T-cell (primary cell): Measurements from ENCODE around the gene SLIT3. TPM values are rescaled to one million over a fixed set of nuclear protein-coding genes. Genes with fewer than 3 reads are reported as not detected.

Experiments used
- ATAC-seq, 4 experiments: fragments of 200-7000 bp in 3 of 4; fragments of 150-1000 bp in 1 of 4; cut with Tn5 transposase; replicated peaks in 1 of 4; 1 replicate in 3 of 4; 2 replicates in 1 of 4; pipeline ENCODE4 v1.10.0; 2021; ENCODE audit warnings: moderate library complexity in 3 of 4, mild to moderate bottlenecking in 2 of 4, moderate number of reproducible peaks in 1 of 4
- CTCF ChIA-PET, 2 donors: fragments of 300-600 bp; sonication (Branson Sonifier 250); formaldehyde crosslinking; loops; one replicate each; lab custom pipeline; 2022; ENCODE audit warnings: antibody characterized with exemption in 2 of 2; lab: Charles Lee
- POLR2A ChIA-PET, 2 donors: fragments of 300-600 bp; sonication (Branson Sonifier 250); formaldehyde crosslinking; loops; one replicate each; lab custom pipeline; 2022; ENCODE audit warnings: antibody characterized with exemption in 2 of 2; lab: Charles Lee
- DNase-seq, 35 experiments: peaks; one replicate each; pipeline versions ENCODE4 v3.0.0 to v3.0.0-alpha.2; 2013 to 2023
- H3K27ac ChIP-seq: one replicate; pipeline ENCODE4 v1.5.1; 2013; ENCODE audit warnings: low read length
- H3K27me3 ChIP-seq, 2 experiments: replicated peaks in 1 of 2; 1 replicate in 1 of 2; 2 replicates in 1 of 2; pipeline versions ENCODE4 v1.6.1 to v1.7.0; 2013; ENCODE audit warnings: low read length in 1 of 2, mixed read lengths in 1 of 2; ENCODE audit not compliant: control insufficient read depth in 2 of 2, insufficient read depth in 2 of 2; ENCODE audit errors: extremely low read depth in 1 of 2
- H3K36me3 ChIP-seq, 2 donors: 1 replicate in 1 of 2; 2 replicates in 1 of 2; pipeline versions ENCODE4 v1.6.1 to v1.7.0; 2013; ENCODE audit warnings: low read length in 1 of 2; ENCODE audit not compliant: control insufficient read depth in 2 of 2, insufficient read depth in 1 of 2; ENCODE audit errors: extremely low read depth in 1 of 2
- H3K4me1 ChIP-seq, 2 experiments: 1 replicate in 1 of 2; 2 replicates in 1 of 2; pipeline versions ENCODE4 v1.6.1 to v1.7.0; 2013; ENCODE audit warnings: low read length in 2 of 2, mixed read lengths in 1 of 2; ENCODE audit not compliant: insufficient read depth in 2 of 2, control insufficient read depth in 1 of 2; ENCODE audit errors: extremely low read depth in 1 of 2
- H3K4me3 ChIP-seq, 2 donors: 1 replicate in 1 of 2; 2 replicates in 1 of 2; pipeline versions ENCODE4 v1.5.1 to v1.7.0; 2013; ENCODE audit warnings: mild to moderate bottlenecking in 2 of 2, low read length in 1 of 2, moderate library complexity in 1 of 2; ENCODE audit not compliant: control insufficient read depth in 1 of 2; ENCODE audit errors: extremely low read depth in 1 of 2
- H3K9me3 ChIP-seq: 2 replicates; pipeline ENCODE4 v1.7.0; 2013
- H3K27ac Mint-ChIP-seq, 2 donors: one replicate each; pipeline ENCODE4 v1.8.0; 2020 to 2021; ENCODE audit warnings: mild to moderate bottlenecking in 2 of 2, mixed read lengths in 2 of 2
- H3K27me3 Mint-ChIP-seq, 2 donors: one replicate each; pipeline ENCODE4 v1.8.0; 2021 to 2022; ENCODE audit warnings: mixed read lengths in 2 of 2
- H3K36me3 Mint-ChIP-seq: one replicate; pipeline ENCODE4 v1.8.0; 2021; ENCODE audit warnings: mixed read lengths
- H3K4me1 Mint-ChIP-seq, 3 donors: one replicate each; pipeline ENCODE4 v1.8.0; 2020 to 2022; ENCODE audit warnings: mixed read lengths in 3 of 3, mild to moderate bottlenecking in 1 of 3
- H3K4me3 Mint-ChIP-seq, 3 donors: one replicate each; pipeline ENCODE4 v1.8.0; 2020 to 2022; ENCODE audit warnings: mild to moderate bottlenecking in 3 of 3, mixed read lengths in 3 of 3, moderate library complexity in 3 of 3
- H3K9me3 Mint-ChIP-seq, 3 donors: one replicate each; pipeline ENCODE4 v1.8.0; 2020 to 2022; ENCODE audit warnings: mixed read lengths in 3 of 3
- WGBS: methylation state at CpG from one replicate; pipeline ENCODE4 v1.1.5; 2013; ENCODE audit warnings: missing lambda C conversion rate; ENCODE audit not compliant: insufficient coverage; 5-methylcytosine and 5-hydroxymethylcytosine counted together
- total RNA-seq, 35 experiments: library from RNA in 6 of 35; stranded (reverse) in 6 of 35; fragments of 120-200 nt in 1 of 35; gene quantifications; one replicate each; pipeline versions ENCODE4 v1.2.1 to v1.2.4 and lab custom pipeline; 2013 to 2026

Gene SLIT3
- total RNA-seq, 5 donors from 2014 or later (not counting 1 experiment from before 2014, with no cell fraction given), result 0.13 to 0.32 (median 0.13) TPM; not detected in 2

DNA sequence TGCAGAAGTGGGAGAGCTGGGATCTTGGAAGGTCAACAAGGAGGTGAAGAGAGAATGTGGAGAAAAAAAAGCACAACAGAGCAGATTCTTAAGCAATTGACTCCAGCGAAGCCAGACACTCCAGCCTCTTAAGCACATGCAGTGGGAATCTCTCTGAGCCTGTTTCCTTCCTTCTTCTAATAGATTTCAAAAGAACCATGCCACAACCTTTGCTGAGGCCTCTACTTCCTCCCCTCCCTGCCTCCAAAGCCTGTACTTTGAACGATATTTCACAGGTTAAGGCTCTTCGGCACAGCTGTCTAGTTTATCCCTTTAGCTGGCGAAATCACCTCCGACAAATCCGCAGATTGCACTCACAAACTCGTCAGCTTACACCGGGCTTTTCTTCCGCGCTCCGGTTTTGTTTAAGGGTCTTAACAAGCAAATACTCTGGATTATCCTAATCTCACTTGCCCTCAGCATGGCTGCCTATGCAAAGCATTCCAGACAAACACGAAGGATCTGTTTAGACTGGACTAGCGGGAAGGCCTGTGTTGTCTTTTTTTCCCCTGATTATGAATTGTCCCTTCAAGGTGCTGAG is 510.2 kb downstream of the SLIT3 start:
- peaks cover 0 to 2% of the 10 kb centered on the region in 2 donors for H3K27me3 Mint-ChIP-seq
- H3K27me3 ChIP-seq, result peaks cover 0 to 2% of the 10 kb centered on the region in 2 experiments
- ChIA-PET CTCF (no interaction called here), POLR2A (no interaction called here)
- H3K4me3 ChIP-seq, result no peak overlapping the region
- H3K4me1 Mint-ChIP-seq, result no peaks in the 10 kb centered on the region
- no peaks in the 10 kb centered on the region for H3K9me3 Mint-ChIP-seq
- H3K36me3 ChIP-seq, result no peaks in the 10 kb centered on the region
- no peaks in the 10 kb centered on the region for H3K9me3 ChIP-seq
- ATAC-seq (no peak), DNase-seq (no peak)
- 74% methylated on average over 11 of the region's 13 CpGs for WGBS
- no peak overlapping the region for H3K27ac Mint-ChIP-seq
- H3K27ac ChIP-seq, result no peak overlapping the region
- H3K4me1 ChIP-seq, result no peaks in the 10 kb centered on the region
- H3K4me3 Mint-ChIP-seq, result no peak overlapping the region
- no peaks in the 10 kb centered on the region for H3K36me3 Mint-ChIP-seq

DNA sequence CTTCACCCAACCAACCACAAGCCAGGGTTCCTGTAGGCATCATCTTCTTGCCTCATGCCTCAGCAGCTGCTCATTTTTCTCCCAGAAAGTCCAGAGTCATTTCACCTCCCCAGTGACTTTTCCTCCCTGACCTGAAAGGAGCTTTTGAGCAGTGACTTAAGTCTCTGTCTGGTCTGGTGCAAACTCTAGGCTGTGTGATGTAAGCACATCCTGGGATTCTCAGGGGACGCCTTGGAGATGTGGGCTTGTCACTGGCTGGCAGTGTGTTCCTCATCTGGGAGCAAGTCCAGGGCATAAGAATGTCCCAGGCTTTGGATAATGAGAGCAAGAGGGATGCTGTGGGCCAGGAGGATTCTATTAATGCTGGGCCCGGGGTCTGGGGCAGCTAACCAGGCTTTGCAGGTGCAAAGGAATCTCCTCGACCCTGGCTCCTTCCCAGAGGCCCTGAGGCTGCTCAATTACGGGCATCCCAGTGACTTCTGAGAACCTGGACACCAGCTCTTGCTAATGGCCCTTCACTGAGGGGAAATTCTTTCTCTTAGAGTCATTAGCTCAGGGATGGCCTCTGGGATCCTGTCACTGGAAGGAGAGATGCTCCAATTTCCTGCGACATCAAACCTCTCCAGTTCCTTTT is 510.8 kb downstream of the SLIT3 start:
- Mint-ChIP-seq H3K27me3 (peaks cover 0 to 2% of the 10 kb centered on the region in 2 donors), H3K9me3 (no peaks in the 10 kb centered on the region), H3K4me3 (no peak overlapping the region), H3K36me3 (no peaks in the 10 kb centered on the region), H3K4me1 (no peaks in the 10 kb centered on the region), H3K27ac (no peak overlapping the region)
- ChIA-PET POLR2A (no interaction called here), CTCF (no interaction called here)
- Histone ChIP-seq H3K4me3 (no peak overlapping the region), H3K27me3 (peaks cover 0 to 4% of the 10 kb centered on the region in 2 experiments), H3K27ac (no peak overlapping the region), H3K36me3 (no peaks in the 10 kb centered on the region), H3K4me1 (no peaks in the 10 kb centered on the region), H3K9me3 (no peaks in the 10 kb centered on the region)
- 46% methylated on average over 3 of the region's 5 CpGs for WGBS
- no peak for DNase-seq
- no peak for ATAC-seq

DNA sequence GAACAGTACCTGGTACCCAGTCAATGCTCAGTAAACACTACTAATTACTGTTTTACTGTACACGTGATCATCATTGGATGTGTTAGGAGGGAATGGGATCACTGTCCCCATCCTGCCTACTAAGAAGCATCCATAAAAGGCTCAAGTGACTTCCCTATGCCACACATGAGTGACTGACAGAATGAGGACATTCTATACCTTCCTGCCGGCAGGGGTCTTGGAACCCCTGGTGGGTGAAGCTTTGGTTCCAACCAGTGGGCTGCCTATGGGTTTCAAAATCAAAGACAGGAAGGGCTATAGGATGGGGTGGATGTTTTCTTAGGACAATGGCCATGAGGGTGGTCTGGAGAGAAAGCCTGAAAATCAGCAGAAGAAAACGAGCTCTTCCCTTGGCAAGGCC is 512.2 kb downstream of the SLIT3 start:
- Mint-ChIP-seq H3K9me3 (no peaks in the 10 kb centered on the region), H3K27ac (no peak overlapping the region), H3K4me1 (no peaks in the 10 kb centered on the region), H3K4me3 (no peak overlapping the region), H3K27me3 (peaks cover 0 to 2% of the 10 kb centered on the region in 2 donors), H3K36me3 (no peaks in the 10 kb centered on the region)
- DNase-seq, result no peak
- ChIA-PET POLR2A (no interaction called here), CTCF (no interaction called here)
- Histone ChIP-seq H3K9me3 (no peaks in the 10 kb centered on the region), H3K27me3 (peaks cover 0 to 4% of the 10 kb centered on the region in 2 experiments), H3K4me3 (no peak overlapping the region), H3K4me1 (no peaks in the 10 kb centered on the region), H3K27ac (no peak overlapping the region), H3K36me3 (no peaks in the 10 kb centered on the region)
- WGBS, result no CpG with 5 or more reads among the region's 3 CpGs
- ATAC-seq, result no peak

DNA sequence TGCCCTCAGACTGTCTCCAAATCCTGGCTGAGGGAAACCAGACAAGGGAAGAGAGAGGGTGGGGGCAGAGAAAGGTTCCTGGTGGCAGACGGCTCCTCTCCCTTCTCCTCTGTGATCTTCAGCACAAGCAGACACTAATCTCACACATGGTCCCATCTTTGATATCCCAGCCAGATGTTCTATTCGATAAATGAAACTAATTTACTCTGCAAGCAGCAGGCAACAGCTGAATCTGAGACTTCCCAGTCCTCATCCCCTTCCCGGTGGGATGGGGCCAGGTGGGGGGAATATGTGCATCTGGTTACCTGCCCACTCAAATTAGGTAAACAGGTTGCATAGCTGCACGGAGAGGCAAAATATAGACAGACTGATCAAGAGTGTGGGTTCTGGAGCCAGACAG is 512.8 kb downstream of the SLIT3 start:
- Mint-ChIP-seq H3K4me1 (no peaks in the 10 kb centered on the region), H3K27me3 (peaks cover 0 to 2% of the 10 kb centered on the region in 2 donors), H3K36me3 (no peaks in the 10 kb centered on the region), H3K9me3 (no peaks in the 10 kb centered on the region), H3K4me3 (no peak overlapping the region), H3K27ac (no peak overlapping the region)
- CTCF ChIA-PET, result no interaction called here
- DNase-seq, result no peak
- WGBS, result 88% methylated on average over 2 of the region's 4 CpGs
- no peak for ATAC-seq
- H3K36me3 ChIP-seq, result no peaks in the 10 kb centered on the region
- no peaks in the 10 kb centered on the region for H3K9me3 ChIP-seq
- no peaks in the 10 kb centered on the region for H3K4me1 ChIP-seq
- POLR2A ChIA-PET, result no interaction called here
- no peak overlapping the region for H3K27ac ChIP-seq
- H3K27me3 ChIP-seq, result peaks cover 0 to 4% of the 10 kb centered on the region in 2 experiments
- no peak overlapping the region for H3K4me3 ChIP-seq

GRCh38 chr5:168786147-168786546 is 514.8 kb downstream of the SLIT3 start:
- no peak overlapping the region for H3K27ac Mint-ChIP-seq
- ChIA-PET CTCF (interaction anchor here in 1 of 2 donors (0.6 kb wide), 3 partner anchors 9 to 297 kb away, joined by 3 to 4 read pairs (median 4); no protein-coding TSS in a partner anchor), POLR2A (no interaction called here)
- H3K27me3 Mint-ChIP-seq, result peaks cover 0 to 3% of the 10 kb centered on the region in 2 donors
- no peak overlapping the region for H3K4me3 Mint-ChIP-seq
- Histone ChIP-seq H3K27me3 (peaks cover 0 to 4% of the 10 kb centered on the region in 2 experiments), H3K4me3 (no peak overlapping the region), H3K27ac (no peak overlapping the region), H3K9me3 (no peaks in the 10 kb centered on the region), H3K4me1 (no peaks in the 10 kb centered on the region), H3K36me3 (no peaks in the 10 kb centered on the region)
- 71% methylated on average over 1 of the region's 3 CpGs for WGBS
- no peaks in the 10 kb centered on the region for H3K4me1 Mint-ChIP-seq
- ATAC-seq (no peak), DNase-seq (no peak)
- no peaks in the 10 kb centered on the region for H3K36me3 Mint-ChIP-seq
- H3K9me3 Mint-ChIP-seq, result no peaks in the 10 kb centered on the region

GRCh38 chr5:168784454-168784853 is 516.5 kb downstream of the SLIT3 start:
- Mint-ChIP-seq H3K27me3 (peaks cover 0 to 5% of the 10 kb centered on the region in 2 donors), H3K36me3 (no peaks in the 10 kb centered on the region), H3K27ac (no peak overlapping the region), H3K4me1 (no peaks in the 10 kb centered on the region), H3K4me3 (no peak overlapping the region), H3K9me3 (no peaks in the 10 kb centered on the region)
- CTCF ChIA-PET, result no interaction called here
- Histone ChIP-seq H3K4me1 (no peaks in the 10 kb centered on the region), H3K27ac (no peak overlapping the region), H3K36me3 (no peaks in the 10 kb centered on the region), H3K27me3 (peaks cover 0 to 2% of the 10 kb centered on the region in 2 experiments), H3K4me3 (no peak overlapping the region), H3K9me3 (no peaks in the 10 kb centered on the region)
- DNase-seq, result no peak
- POLR2A ChIA-PET, result no interaction called here
- no peak for ATAC-seq
- no CpG with 5 or more reads among the region's 4 CpGs for WGBS
